Measurements from ENCODE around the gene B4GALT7.

B4GALT7 gene

GRCh38 chr5:177607452-177608192, 7.7 kb downstream of the B4GALT7 start:
- Histone ChIP-seq H3K4me1 (ENCODE audit: control insufficient read depth, insufficient read depth, low read length, poor library complexity, severe bottlenecking) (peaks cover 4% of the 10 kb centered on the region), H3K36me3 (ENCODE audit: control insufficient read depth, insufficient read depth, low read length) (peaks cover 5% of the 10 kb centered on the region), H3K27me3 (replicated peaks; ENCODE audit: control insufficient read depth, insufficient read depth, low read length, poor library complexity, severe bottlenecking) (no peaks in the 10 kb centered on the region), H3K4me3 (ENCODE audit: insufficient read depth, low read depth, low read length, poor library complexity, severe bottlenecking) (no peak overlapping the region), H3K27ac (ENCODE audit: insufficient read depth, low read length, poor library complexity, severe bottlenecking) (no peak overlapping the region), H3K9me3 (ENCODE audit: control insufficient read depth, low read length) (no peaks in the 10 kb centered on the region)
- DNase-seq, result peak in 2 of 3 donors; percentile 23 to 28

- Histone ChIP-seq H3K4me1 (ENCODE audit: control insufficient read depth, insufficient read depth, low read length, poor library complexity, severe bottlenecking) (peaks cover 4% of the 10 kb centered on the region), H3K9me3 (ENCODE audit: control insufficient read depth, low read length) (no peaks in the 10 kb centered on the region), H3K27me3 (replicated peaks; ENCODE audit: control insufficient read depth, insufficient read depth, low read length, poor library complexity, severe bottlenecking) (no peaks in the 10 kb centered on the region), H3K27ac (ENCODE audit: insufficient read depth, low read length, poor library complexity, severe bottlenecking) (no peak overlapping the region), H3K36me3 (ENCODE audit: control insufficient read depth, insufficient read depth, low read length) (peaks cover 5% of the 10 kb centered on the region), H3K4me3 (ENCODE audit: insufficient read depth, low read depth, low read length, poor library complexity, severe bottlenecking) (no peak overlapping the region)
- DNase-seq, result no peak
Observed at GRCh38 chr5:177608243-177609075, 8.5 kb downstream of the B4GALT7 start.

GRCh38 chr5:177609076-177610059, 9.4 kb downstream of the B4GALT7 start:
- Histone ChIP-seq H3K27ac (ENCODE audit: insufficient read depth, low read length, poor library complexity, severe bottlenecking) (no peak overlapping the region), H3K4me1 (ENCODE audit: control insufficient read depth, insufficient read depth, low read length, poor library complexity, severe bottlenecking) (peaks cover 4% of the 10 kb centered on the region), H3K36me3 (ENCODE audit: control insufficient read depth, insufficient read depth, low read length) (peaks cover 5% of the 10 kb centered on the region), H3K4me3 (ENCODE audit: insufficient read depth, low read depth, low read length, poor library complexity, severe bottlenecking) (no peak overlapping the region), H3K27me3 (replicated peaks; ENCODE audit: control insufficient read depth, insufficient read depth, low read length, poor library complexity, severe bottlenecking) (no peaks in the 10 kb centered on the region), H3K9me3 (ENCODE audit: control insufficient read depth, low read length) (no peaks in the 10 kb centered on the region)
- DNase-seq, result no peak

- Histone ChIP-seq H3K27me3 (replicated peaks; ENCODE audit: control insufficient read depth, insufficient read depth, low read length, poor library complexity, severe bottlenecking) (no peaks in the 10 kb centered on the region), H3K4me3 (ENCODE audit: insufficient read depth, low read depth, low read length, poor library complexity, severe bottlenecking) (no peak overlapping the region), H3K4me1 (ENCODE audit: control insufficient read depth, insufficient read depth, low read length, poor library complexity, severe bottlenecking) (peaks cover 4% of the 10 kb centered on the region), H3K36me3 (ENCODE audit: control insufficient read depth, insufficient read depth, low read length) (peaks cover 5% of the 10 kb centered on the region), H3K9me3 (ENCODE audit: control insufficient read depth, low read length) (no peaks in the 10 kb centered on the region), H3K27ac (ENCODE audit: insufficient read depth, low read length, poor library complexity, severe bottlenecking) (no peak overlapping the region)
- no peak for DNase-seq
Observed at GRCh38 chr5:177610131-177610769, 10.3 kb downstream of the B4GALT7 start.

GRCh38 chr5:177610770-177611445, 11.0 kb downstream of the B4GALT7 start:
- Histone ChIP-seq H3K4me3 (ENCODE audit: insufficient read depth, low read depth, low read length, poor library complexity, severe bottlenecking) (no peak overlapping the region), H3K4me1 (ENCODE audit: control insufficient read depth, insufficient read depth, low read length, poor library complexity, severe bottlenecking) (peaks cover 4% of the 10 kb centered on the region), H3K27me3 (replicated peaks; ENCODE audit: control insufficient read depth, insufficient read depth, low read length, poor library complexity, severe bottlenecking) (no peaks in the 10 kb centered on the region), H3K27ac (ENCODE audit: insufficient read depth, low read length, poor library complexity, severe bottlenecking) (no peak overlapping the region), H3K36me3 (ENCODE audit: control insufficient read depth, insufficient read depth, low read length) (peaks cover under 1% of the 10 kb centered on the region), H3K9me3 (ENCODE audit: control insufficient read depth, low read length) (no peaks in the 10 kb centered on the region)
- no peak for DNase-seq

- Histone ChIP-seq H3K36me3 (ENCODE audit: control insufficient read depth, insufficient read depth, low read length) (peaks cover under 1% of the 10 kb centered on the region), H3K9me3 (ENCODE audit: control insufficient read depth, low read length) (no peaks in the 10 kb centered on the region), H3K4me3 (ENCODE audit: insufficient read depth, low read depth, low read length, poor library complexity, severe bottlenecking) (no peak overlapping the region), H3K27me3 (replicated peaks; ENCODE audit: control insufficient read depth, insufficient read depth, low read length, poor library complexity, severe bottlenecking) (no peaks in the 10 kb centered on the region), H3K27ac (ENCODE audit: insufficient read depth, low read length, poor library complexity, severe bottlenecking) (no peak overlapping the region), H3K4me1 (ENCODE audit: control insufficient read depth, insufficient read depth, low read length, poor library complexity, severe bottlenecking) (peaks cover 4% of the 10 kb centered on the region)
- no peak for DNase-seq
Observed at GRCh38 chr5:177611446-177612214, 11.7 kb downstream of the B4GALT7 start.

- peaks cover 3% of the 10 kb centered on the region for H3K36me3 ChIP-seq (ENCODE audit: control insufficient read depth, insufficient read depth, low read length)
- H3K27me3 ChIP-seq (replicated peaks; ENCODE audit: control insufficient read depth, insufficient read depth, low read length, poor library complexity, severe bottlenecking), result no peaks in the 10 kb centered on the region
- H3K4me3 ChIP-seq (ENCODE audit: insufficient read depth, low read depth, low read length, poor library complexity, severe bottlenecking), result no peak overlapping the region
- H3K9me3 ChIP-seq (ENCODE audit: control insufficient read depth, low read length), result no peaks in the 10 kb centered on the region
- DNase-seq, result no peak
- no peak overlapping the region for H3K27ac ChIP-seq (ENCODE audit: insufficient read depth, low read length, poor library complexity, severe bottlenecking)
- H3K4me1 ChIP-seq (ENCODE audit: control insufficient read depth, insufficient read depth, low read length, poor library complexity, severe bottlenecking), result peaks cover 2% of the 10 kb centered on the region
Observed at GRCh38 chr5:177612215-177612673, 12.3 kb downstream of the B4GALT7 start.

- Histone ChIP-seq H3K4me3 (ENCODE audit: insufficient read depth, low read depth, low read length, poor library complexity, severe bottlenecking) (no peak overlapping the region), H3K9me3 (ENCODE audit: control insufficient read depth, low read length) (no peaks in the 10 kb centered on the region), H3K36me3 (ENCODE audit: control insufficient read depth, insufficient read depth, low read length) (peaks cover 23% of the 10 kb centered on the region), H3K27me3 (replicated peaks; ENCODE audit: control insufficient read depth, insufficient read depth, low read length, poor library complexity, severe bottlenecking) (no peaks in the 10 kb centered on the region), H3K4me1 (ENCODE audit: control insufficient read depth, insufficient read depth, low read length, poor library complexity, severe bottlenecking) (no peaks in the 10 kb centered on the region), H3K27ac (ENCODE audit: insufficient read depth, low read length, poor library complexity, severe bottlenecking) (no peak overlapping the region)
- no peak for DNase-seq
Observed at GRCh38 chr5:177620560-177620959, 20.6 kb downstream of the B4GALT7 start.
